Measurements from ENCODE around the gene PBRM1.
A peak's percentile ranks its signal among the peaks of the same experiment; 100 is the strongest.

PBRM1 gene

GRCh38 chr3:52655895-52656294 lies 29.8 kb downstream of the PBRM1 start:
- no peak for DNase-seq

- no peak for DNase-seq
These were observed 34.1 kb downstream of the PBRM1 start for GRCh38 chr3:52651592-52651991.

DNA sequence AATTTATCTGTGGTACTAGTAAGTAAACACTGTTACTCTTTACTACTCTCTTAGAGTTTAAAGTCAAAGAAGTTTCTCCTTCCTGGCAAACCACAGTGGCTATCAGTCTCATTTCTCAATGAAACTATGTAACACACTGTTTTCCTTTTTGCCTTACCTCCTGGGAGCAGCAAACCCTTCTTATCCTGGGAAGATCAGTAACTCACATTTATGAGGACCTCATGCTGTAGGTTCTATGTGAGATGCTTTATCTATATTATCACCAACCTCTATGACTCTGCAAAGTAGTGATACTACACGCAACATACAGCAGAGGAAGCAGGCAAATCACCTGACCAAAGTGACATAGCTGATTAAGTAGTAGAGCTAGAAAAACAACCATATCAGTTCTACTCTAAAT lies 35.3 kb downstream of the PBRM1 start:
- DNase-seq, result no peak

DNA sequence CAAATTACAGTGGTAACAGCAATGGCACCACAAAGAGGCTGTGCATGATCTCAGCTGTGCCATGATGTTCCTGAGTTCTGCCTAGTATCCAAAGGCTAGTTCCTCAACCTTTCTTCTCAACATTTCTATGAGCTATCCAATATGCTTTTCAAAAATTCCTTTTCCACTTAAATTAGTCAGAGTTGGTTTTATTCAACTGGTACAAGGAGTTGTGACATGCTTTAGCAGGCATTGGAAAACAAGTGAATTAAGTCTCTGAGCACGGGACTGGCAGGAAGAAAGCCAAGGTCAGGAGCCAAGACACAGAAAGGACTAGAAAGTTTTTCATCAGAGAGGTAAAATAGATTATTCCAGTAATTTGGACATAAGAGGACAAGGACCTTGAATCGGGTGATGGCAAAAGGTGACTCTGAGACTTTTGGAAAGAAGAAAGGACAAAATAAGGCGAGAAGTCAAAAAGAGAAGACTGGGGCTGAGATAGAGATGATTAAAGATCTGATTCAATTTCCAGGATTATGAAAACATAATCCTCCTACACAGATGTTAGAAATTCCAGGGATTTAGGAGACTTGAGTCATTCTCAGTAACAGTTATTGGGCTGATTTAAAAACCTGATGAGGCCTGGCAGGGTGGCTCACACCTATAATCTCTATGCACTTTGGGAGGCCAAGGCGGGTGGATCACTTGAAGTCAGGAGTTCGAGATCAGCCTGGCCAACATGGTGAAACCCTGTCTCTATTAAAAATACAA lies 36.1 kb downstream of the PBRM1 start:
- DNase-seq, result no peak

GRCh38 chr3:52645549-52645948 lies 40.2 kb downstream of the PBRM1 start:
- no peak for DNase-seq

DNA sequence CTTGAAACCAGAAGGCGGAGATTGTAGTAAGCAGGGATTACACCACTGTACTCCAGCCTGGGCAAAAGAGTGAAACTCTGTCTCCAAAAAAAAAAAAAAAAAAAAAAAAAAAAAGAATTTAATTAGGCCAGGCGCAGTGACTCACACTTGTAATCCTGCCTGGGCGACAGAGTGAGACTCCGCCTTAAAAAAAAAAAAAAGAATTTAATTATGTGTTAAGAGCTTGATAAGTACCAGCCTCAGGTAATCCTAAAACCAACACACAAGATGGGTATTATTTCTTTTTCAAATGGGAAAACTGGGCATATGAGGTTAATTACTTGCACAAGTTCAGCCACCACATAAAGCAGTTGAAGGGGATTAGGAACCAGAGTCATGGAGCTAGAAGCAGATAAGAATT lies 49.0 kb downstream of the PBRM1 start:
- peak; percentile 3 for DNase-seq

- no peak for DNase-seq
These were observed 51.9 kb downstream of the PBRM1 start for GRCh38 chr3:52633786-52634185.

GRCh38 chr3:52625041-52625440 lies 60.7 kb downstream of the PBRM1 start:
- no peak for DNase-seq

- DNase-seq, result no peak
These were observed 62.4 kb downstream of the PBRM1 start for GRCh38 chr3:52623234-52623792.

DNA sequence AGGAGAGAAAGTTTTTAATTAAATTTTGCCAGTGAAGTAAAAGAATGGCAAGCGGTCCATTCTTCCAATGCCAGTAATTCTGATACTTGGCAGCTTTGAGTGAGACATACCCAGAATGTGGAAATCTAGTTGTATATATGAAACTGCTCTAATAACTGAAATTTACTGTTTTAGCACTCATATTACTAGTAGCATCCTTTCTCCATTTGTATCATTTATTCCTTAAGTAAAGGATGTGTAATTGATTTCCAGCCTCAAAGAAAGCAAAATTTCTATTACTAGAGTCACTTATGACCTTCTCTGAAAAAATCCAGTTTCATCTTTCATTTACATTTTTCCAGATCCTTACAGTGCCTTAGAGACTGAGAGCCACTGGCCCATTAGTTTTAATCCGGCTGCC lies 65.1 kb downstream of the PBRM1 start:
- DNase-seq, result no peak

DNA sequence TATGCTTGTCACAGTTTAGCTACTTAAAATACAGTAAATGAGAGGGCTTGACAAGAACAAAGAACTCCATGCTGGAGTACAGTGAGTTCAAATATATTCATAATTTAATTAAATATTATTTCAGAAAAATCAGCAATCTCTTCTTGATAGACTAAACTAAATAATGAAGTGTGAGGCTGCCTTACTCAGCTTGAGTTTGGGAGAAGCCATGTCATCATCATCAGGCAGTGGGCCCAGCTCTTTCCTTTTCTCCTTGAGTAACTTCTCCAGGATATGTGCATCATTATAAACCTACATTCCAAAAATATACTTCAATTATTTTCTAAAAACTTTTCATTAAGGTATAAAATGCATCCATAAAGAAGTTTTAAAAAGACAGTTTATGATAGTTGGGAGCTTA lies 70.5 kb downstream of the PBRM1 start:
- no peak for DNase-seq

- no peak for DNase-seq
These were observed 71.0 kb downstream of the PBRM1 start for GRCh38 chr3:52614689-52615088.

GRCh38 chr3:52609316-52609815 lies 76.3 kb downstream of the PBRM1 start:
- DNase-seq, result no peak

DNA sequence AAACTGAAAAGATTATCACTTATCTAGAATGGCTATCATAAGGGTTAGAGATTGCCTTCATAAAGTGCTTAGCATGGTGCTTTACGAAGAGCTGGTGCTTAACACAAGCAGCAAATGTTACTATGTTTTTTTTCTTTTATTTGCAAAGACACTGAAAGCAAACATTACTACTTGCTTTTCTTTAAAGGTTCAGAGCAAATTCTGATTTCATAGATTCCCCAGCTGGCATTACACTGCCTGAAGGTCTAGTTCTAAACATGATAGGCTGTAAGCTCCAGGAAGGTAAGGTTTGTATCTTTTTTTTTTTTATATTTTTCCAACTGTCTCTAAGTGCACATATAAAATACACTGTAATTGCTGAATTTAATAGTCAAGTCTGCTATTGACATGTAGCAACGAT lies 77.4 kb downstream of the PBRM1 start:
- no peak for DNase-seq

DNA sequence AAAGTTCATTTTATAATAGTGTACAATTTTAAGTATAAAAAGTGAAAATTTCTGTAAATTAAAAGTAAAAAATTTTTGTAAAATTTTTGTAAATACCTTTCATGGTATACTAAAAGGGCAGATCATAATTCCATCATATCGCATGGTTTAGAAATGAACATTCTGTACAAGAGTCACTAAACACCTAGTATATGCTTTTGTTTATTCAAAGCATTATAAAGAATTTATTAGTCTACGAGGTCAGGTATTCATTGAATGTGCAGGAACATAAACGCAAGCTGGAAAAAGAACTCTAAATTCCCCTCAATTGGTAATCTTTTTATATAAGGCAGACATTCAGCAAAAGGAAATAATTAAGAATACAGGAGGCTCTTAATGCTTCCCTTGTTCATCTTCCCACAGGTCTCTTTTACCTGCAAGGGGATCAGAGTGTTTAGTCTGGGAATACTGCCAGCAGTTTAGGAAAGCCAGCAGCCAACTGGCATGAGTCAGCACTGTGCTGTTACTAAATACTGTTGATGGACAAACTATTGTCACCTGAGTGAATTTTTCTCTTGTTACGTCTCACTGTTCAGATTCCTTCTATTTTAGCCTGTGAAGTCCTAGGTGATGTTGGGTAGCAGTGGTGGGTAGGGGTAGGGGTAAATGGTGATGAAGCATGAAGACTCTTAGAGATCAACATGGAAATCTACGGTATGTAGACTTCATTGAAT lies 79.2 kb downstream of the PBRM1 start:
- peak; percentile 24 for DNase-seq

GRCh38 chr3:52600258-52600657 lies 85.5 kb downstream of the PBRM1 start:
- DNase-seq, result no peak

- no peak for DNase-seq
These were observed 89.0 kb downstream of the PBRM1 start for GRCh38 chr3:52596658-52597265.

GRCh38 chr3:52593103-52593502 lies 92.6 kb downstream of the PBRM1 start:
- no peak for DNase-seq

DNA sequence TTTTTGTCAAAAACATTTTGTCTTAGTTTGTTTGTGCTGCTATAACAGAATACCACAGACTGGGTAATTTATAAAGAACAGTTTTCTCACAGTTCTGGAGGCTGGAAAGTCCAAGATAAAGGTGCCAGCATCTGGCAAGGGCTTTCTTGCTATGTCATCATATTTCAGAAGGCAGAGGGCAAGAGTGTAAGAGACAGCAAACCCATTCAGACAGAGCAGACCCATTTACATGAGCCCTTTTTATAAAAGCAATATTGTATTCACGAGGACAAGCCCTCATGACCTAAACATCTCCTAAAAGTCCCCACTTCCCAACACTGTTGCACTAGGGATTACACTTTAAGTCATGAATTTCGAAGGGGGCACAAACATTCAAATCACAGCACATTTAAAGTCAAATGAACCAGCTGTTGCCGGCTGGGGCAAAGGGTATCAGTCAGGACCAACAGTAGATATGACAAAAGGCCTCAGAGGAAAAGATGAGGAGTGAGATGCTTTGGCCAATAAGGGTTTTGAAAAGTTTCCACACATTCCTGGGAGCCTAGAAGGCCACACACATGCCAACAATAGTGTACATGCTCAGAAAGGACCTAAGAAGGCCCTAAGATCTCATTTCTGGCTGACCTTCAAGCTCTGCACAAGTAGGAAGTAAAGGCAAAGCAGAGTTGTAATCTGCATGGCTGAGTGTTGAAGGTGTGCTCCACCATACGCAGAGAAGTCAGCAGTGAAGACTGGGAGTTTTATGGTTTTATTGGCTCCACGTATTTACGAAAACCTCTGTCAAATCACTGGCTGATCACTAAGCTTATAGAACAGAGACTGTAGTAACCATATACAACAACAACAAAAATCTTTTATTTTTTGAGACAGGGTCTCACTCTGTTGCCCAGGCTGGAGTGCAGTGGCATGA lies 111.4 kb downstream of the PBRM1 start:
- no peak for DNase-seq

GRCh38 chr3:52572221-52572620 lies 113.5 kb downstream of the PBRM1 start:
- no peak for DNase-seq

DNA sequence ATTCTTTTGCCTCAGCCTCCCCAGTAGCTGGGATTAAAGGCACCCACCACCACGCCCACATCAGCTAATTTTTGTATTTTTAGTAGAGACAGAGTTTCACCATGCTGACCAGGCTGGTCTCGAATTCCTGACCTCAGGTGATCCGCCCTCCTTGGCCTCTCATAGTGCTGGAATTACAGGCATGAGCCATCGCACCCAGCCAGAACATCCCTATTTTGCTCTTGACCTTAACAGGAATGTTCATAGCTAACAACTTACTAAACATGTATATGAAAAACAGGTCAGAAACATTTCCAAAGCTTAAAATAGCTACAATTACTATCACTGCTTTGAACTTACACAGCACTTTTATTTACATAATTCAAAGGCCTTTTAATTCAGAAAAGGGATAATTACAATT lies 115.6 kb downstream of the PBRM1 start:
- no peak for DNase-seq

DNA sequence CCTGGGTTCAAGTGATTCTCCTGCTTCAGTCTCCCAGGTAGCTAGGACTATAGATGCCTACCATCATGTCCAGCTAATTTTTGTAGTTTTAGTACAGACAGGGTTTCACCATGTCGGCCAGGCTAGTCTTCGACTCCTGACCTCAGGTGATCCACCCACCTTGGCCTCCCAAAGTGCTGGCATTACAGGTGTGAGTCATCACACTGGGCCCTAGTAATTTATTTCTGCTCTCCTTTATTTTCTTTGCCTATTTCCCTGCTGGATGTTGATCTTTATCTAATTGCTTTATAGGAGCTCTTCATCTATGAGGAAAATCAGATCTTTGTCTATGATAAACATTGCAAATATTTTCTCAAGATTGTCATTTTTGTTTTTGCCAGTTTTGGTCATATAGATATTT lies 117.6 kb downstream of the PBRM1 start:
- no peak for DNase-seq

DNA sequence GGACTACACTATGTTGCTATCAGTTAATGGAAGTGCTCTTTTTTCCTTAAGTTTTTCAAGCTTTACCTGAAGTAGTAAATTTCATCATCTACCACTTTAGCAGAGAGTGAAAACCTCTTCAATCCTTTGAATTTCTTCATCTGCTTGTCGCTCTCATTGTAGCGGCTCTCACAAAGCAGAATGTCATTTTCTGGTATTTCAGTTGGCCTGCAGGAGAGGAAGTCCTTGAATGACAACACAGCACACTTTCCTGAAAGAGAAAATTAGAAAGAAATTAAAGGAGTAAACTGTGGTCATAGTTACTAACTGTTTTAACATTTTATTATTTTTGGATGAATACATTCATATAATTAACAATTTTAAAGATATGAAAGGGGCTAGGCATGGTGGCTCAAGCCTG lies 121.7 kb downstream of the PBRM1 start:
- DNase-seq, result no peak

All from NCI-H774 (cell line).